ENCODE measurements around the gene ODAD3. TPM values are rescaled to one million over a fixed set of nuclear protein-coding genes. Genes with fewer than 3 reads are reported as not detected.

Gene ODAD3
- total and polyA plus RNA-seq, 10 of the 15 experiments (the other 5 are each of a cell fraction or from before 2014, with no cell fraction given): 0.11 to 0.39 (median 0.28) TPM; not detected in 7

DNA sequence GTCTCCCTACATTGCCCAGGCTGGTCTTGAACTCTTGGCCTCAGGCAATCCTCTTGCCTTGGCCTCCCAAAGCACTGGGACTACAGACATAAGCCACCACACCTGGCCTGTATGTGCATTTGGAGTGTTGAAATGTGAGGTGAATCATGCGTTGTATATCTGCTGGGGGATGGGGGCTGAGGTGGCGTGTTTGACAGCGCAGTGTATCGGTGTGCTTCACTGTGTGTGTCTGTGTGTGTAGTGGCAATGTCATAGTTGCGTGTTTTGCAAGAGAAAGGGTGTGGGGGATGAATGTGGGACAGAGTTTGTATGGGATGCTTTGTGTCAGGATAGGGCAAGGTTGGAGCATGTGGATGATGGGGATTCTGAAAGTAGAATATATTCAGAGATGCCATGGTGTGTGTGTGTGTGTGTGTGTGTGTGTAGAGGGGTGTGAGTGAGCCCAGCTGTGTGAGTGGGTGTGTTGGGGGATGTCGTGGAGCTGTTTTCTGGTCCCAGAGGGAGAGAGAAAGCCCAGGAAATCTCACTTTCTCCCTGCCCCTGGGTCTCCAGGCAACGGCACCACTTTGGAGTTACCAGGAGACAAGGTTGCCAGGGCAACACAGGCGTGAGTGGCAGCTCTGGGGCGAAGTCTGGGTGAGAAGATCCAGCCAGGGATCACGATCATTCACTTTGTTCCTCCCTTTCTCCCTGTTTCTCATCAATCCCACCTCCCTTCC lies 61.6 kb downstream of the ODAD3 start (continued):
- TF ChIP-seq, protein P1, sequence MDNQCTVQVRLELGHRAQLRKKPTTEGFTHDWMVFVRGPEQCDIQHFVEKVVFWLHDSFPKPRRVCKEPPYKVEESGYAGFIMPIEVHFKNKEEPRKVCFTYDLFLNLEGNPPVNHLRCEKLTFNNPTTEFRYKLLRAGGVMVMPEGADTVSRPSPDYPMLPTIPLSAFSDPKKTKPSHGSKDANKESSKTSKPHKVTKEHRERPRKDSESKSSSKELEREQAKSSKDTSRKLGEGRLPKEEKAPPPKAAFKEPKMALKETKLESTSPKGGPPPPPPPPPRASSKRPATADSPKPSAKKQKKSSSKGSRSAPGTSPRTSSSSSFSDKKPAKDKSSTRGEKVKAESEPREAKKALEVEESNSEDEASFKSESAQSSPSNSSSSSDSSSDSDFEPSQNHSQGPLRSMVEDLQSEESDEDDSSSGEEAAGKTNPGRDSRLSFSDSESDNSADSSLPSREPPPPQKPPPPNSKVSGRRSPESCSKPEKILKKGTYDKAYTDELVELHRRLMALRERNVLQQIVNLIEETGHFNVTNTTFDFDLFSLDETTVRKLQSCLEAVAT (IDR thresholded peaks at IDR 0.05): no peak
- TF ChIP-seq, protein P2, sequence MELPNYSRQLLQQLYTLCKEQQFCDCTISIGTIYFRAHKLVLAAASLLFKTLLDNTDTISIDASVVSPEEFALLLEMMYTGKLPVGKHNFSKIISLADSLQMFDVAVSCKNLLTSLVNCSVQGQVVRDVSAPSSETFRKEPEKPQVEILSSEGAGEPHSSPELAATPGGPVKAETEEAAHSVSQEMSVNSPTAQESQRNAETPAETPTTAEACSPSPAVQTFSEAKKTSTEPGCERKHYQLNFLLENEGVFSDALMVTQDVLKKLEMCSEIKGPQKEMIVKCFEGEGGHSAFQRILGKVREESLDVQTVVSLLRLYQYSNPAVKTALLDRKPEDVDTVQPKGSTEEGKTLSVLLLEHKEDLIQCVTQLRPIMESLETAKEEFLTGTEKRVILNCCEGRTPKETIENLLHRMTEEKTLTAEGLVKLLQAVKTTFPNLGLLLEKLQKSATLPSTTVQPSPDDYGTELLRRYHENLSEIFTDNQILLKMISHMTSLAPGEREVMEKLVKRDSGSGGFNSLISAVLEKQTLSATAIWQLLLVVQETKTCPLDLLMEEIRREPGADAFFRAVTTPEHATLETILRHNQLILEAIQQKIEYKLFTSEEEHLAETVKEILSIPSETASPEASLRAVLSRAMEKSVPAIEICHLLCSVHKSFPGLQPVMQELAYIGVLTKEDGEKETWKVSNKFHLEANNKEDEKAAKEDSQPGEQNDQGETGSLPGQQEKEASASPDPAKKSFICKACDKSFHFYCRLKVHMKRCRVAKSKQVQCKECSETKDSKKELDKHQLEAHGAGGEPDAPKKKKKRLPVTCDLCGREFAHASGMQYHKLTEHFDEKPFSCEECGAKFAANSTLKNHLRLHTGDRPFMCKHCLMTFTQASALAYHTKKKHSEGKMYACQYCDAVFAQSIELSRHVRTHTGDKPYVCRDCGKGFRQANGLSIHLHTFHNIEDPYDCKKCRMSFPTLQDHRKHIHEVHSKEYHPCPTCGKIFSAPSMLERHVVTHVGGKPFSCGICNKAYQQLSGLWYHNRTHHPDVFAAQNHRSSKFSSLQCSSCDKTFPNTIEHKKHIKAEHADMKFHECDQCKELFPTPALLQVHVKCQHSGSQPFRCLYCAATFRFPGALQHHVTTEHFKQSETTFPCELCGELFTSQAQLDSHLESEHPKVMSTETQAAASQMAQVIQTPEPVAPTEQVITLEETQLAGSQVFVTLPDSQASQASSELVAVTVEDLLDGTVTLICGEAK (IDR thresholded peaks at IDR 0.05; ENCODE audit: borderline replicate concordance): peak; percentile 44; the same call in 1 of the 2 replicates

DNA sequence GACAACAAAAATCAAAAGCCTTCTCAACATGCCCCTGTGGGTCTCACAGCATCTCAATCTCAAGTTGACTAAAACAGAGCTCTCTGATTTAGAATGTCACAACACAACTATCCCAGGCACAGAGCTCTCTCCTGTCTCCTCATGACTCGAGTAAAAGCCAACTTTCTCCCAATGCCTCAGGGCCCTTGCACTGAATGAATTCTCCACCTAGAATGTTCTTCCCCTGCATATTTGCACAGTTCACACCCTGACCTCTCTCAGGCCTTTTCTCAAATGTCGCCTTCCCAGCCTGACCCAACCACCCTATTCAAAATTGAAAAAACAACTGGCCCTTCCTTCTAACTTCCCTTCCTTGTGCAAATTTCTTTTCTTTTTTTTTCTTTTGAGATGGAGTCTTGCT lies 64.2 kb downstream of the ODAD3 start:
- no TSS peak for BruUV-seq (replicated peaks)
- Histone ChIP-seq H3K36me3 (ENCODE audit: control insufficient read depth in 2 of 2, insufficient read depth in 2 of 2, low read length in 1 of 2) (no peaks in the 10 kb centered on the region), H3K4me1 (ENCODE audit: control insufficient read depth, insufficient read depth, low read length) (peaks cover 6% of the 10 kb centered on the region; the same call in 1 of the 2 replicates), H3K27me3 (replicated peaks in 1 of 2; ENCODE audit: control insufficient read depth in 2 of 2, insufficient read depth in 2 of 2, low read length in 1 of 2) (no peaks in the 10 kb centered on the region), H3K27ac (ENCODE audit: control insufficient read depth, insufficient read depth) (no peak overlapping the region), H2AFZ (ENCODE audit: control insufficient read depth, low read depth, low read length) (no peak overlapping the region), H3K79me2 (ENCODE audit: control insufficient read depth, insufficient read depth, low read length) (peaks cover 3% of the 10 kb centered on the region), H4K20me1 (ENCODE audit: control insufficient read depth, insufficient read depth) (no peaks in the 10 kb centered on the region), H3K9me3 (replicated peaks; ENCODE audit: control insufficient read depth, insufficient read depth, low read length) (no peaks in the 10 kb centered on the region), H3K4me3 (no peak overlapping the region), H3K9ac (ENCODE audit: control insufficient read depth, insufficient read depth, low read length) (no peak overlapping the region), H3K4me2 (ENCODE audit: control insufficient read depth, insufficient read depth) (no peak overlapping the region)
- in situ Hi-C loops (cut with MboI): no loop called here
- CTCF ChIA-PET: interaction anchor here (1.1 to 4.1 kb wide), 2 partner anchors 11 to 31 kb away, joined by 3 to 29 read pairs; partner anchors contain the start of genes EPOR and RAB3D
- no peak for ATAC-seq
- FAIRE-seq: no peak
- POLR2A ChIA-PET: interaction anchor here (0.6 to 0.7 kb wide), 3 partner anchors 17 to 759 kb away, joined by 3 to 4 read pairs (median 3); no protein-coding TSS in a partner anchor
- no peak for DNase-seq (ENCODE audit: low read depth, low spot score)
- 95% methylated on average over 2 of the region's 2 CpGs for WGBS (ENCODE audit: insufficient coverage, insufficient replicate concordance, low lambda C conversion rate, missing lambda C conversion rate)
- intact Hi-C loops (cut with micrococcal nuclease; ENCODE audit: unreplicated experiment): no loop called here
- RAD21 ChIA-PET (ENCODE audit: unreplicated experiment): no interaction called here
- SMC1A ChIA-PET (ENCODE audit: uncharacterized antibody, unreplicated experiment): no interaction called here
- TF ChIP-seq, protein P3, sequence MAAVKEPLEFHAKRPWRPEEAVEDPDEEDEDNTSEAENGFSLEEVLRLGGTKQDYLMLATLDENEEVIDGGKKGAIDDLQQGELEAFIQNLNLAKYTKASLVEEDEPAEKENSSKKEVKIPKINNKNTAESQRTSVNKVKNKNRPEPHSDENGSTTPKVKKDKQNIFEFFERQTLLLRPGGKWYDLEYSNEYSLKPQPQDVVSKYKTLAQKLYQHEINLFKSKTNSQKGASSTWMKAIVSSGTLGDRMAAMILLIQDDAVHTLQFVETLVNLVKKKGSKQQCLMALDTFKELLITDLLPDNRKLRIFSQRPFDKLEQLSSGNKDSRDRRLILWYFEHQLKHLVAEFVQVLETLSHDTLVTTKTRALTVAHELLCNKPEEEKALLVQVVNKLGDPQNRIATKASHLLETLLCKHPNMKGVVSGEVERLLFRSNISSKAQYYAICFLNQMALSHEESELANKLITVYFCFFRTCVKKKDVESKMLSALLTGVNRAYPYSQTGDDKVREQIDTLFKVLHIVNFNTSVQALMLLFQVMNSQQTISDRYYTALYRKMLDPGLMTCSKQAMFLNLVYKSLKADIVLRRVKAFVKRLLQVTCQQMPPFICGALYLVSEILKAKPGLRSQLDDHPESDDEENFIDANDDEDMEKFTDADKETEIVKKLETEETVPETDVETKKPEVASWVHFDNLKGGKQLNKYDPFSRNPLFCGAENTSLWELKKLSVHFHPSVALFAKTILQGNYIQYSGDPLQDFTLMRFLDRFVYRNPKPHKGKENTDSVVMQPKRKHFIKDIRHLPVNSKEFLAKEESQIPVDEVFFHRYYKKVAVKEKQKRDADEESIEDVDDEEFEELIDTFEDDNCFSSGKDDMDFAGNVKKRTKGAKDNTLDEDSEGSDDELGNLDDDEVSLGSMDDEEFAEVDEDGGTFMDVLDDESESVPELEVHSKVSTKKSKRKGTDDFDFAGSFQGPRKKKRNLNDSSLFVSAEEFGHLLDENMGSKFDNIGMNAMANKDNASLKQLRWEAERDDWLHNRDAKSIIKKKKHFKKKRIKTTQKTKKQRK (IDR thresholded peaks at IDR 0.05; ENCODE audit: low read depth, low read length): no peak
- no peak for TF ChIP-seq SMC3 (IDR thresholded peaks at IDR 0.05; ENCODE audit: borderline replicate concordance, low read length)
- no peak for TF ChIP-seq HDAC6 (IDR thresholded peaks at IDR 0.05; ENCODE audit: unreplicated experiment)
- no peak for TF ChIP-seq IKZF2 (IDR thresholded peaks at IDR 0.05)
- TF ChIP-seq RAD51 (IDR thresholded peaks at IDR 0.05): no peak
- TF ChIP-seq POLR2AphosphoS5 (IDR thresholded peaks at IDR 0.05; ENCODE audit: low read length): no peak

Measured in GM12878 (cell line).